Measurements from ENCODE around the gene MAST4. TPM values are rescaled to one million over a fixed set of nuclear protein-coding genes. Genes with fewer than 3 reads are reported as not detected.

MAST4 gene
- total and polyA plus RNA-seq, 2 of the 8 experiments (the other 6 are each of a cell fraction or from before 2014, with no cell fraction given): 1.5 to 2.6 TPM

GRCh38 chr5:67027171-67027570 lies 431.0 kb downstream of the MAST4 start:
- no peak overlapping the region for H3K14ac ChIP-seq (ENCODE audit: insufficient read length)
- H3K36me3 ChIP-seq (ENCODE audit: control insufficient read depth in 2 of 4, insufficient read depth in 4 of 4, low read length in 3 of 4): no peaks in the 10 kb centered on the region
- no peaks in the 10 kb centered on the region for H3K23me2 ChIP-seq (ENCODE audit: low read depth, low read length)
- no peaks in the 10 kb centered on the region for H3K79me2 ChIP-seq (ENCODE audit: control insufficient read depth in 1 of 2, insufficient read depth in 2 of 2, low read length in 2 of 2)
- WGBS, 2 experiments (ENCODE audit: extremely low coverage in 1 of 2, insufficient coverage in 1 of 2, insufficient read length in 1 of 2, insufficient replicate concordance in 2 of 2, low coverage in 1 of 2, low lambda C conversion rate in 2 of 2, missing lambda C conversion rate in 1 of 2): 86% methylated on average over 2 of the region's 2 CpGs; no CpG with 5 or more reads in 1 of the 2 experiments
- no peaks in the 10 kb centered on the region for H3K27me3 ChIP-seq (replicated peaks in 1 of 4; ENCODE audit: control insufficient read depth in 3 of 4, extremely low read depth in 1 of 4, insufficient read depth in 3 of 4, low read length in 3 of 4)
- no peak overlapping the region for H2BK120ac ChIP-seq (replicated peaks; ENCODE audit: low read depth, low read length)
- H4K5ac ChIP-seq (ENCODE audit: insufficient read length, low read depth, low read length): no peak overlapping the region
- H2BK12ac ChIP-seq (ENCODE audit: low read depth, low read length): no peak overlapping the region
- no peak overlapping the region for H2AFZ ChIP-seq (ENCODE audit: low read length)
- FAIRE-seq (no peak), DNase-seq (ENCODE audit: low read depth in 1 of 2, low spot score in 2 of 2) (no peak)
- no peak overlapping the region for H2BK15ac ChIP-seq (ENCODE audit: low read length)
- no peak overlapping the region for H3K4me3 ChIP-seq (ENCODE audit: extremely low read depth in 1 of 4, insufficient read depth in 2 of 4, low read depth in 3 of 4, low read length in 4 of 4)
- H3K79me1 ChIP-seq (ENCODE audit: low read depth, low read length): no peaks in the 10 kb centered on the region
- peaks cover 0 to 2% of the 10 kb centered on the region in 2 experiments for H4K20me1 ChIP-seq (replicated peaks in 1 of 2; ENCODE audit: control insufficient read depth in 1 of 2, insufficient read depth in 2 of 2, low read length in 2 of 2)
- CTCF ChIA-PET (ENCODE audit: partially characterized antibody): no interaction called here
- POLR2A ChIA-PET (ENCODE audit: partially characterized antibody): interaction anchor here (0.6 kb wide), 1 partner anchor 39 kb away, joined by 3 read pairs; no protein-coding TSS in a partner anchor
- H3K9ac ChIP-seq (replicated peaks in 1 of 4; ENCODE audit: extremely low read depth in 1 of 4, low read depth in 3 of 4, low read length in 3 of 4): no peak overlapping the region
- no peak overlapping the region for H3K4ac ChIP-seq (replicated peaks; ENCODE audit: insufficient read length, low read depth, low read length)
- no peak overlapping the region for H3K4me2 ChIP-seq (ENCODE audit: insufficient read depth in 1 of 2, low read depth in 2 of 2, low read length in 2 of 2)
- H3K18ac ChIP-seq (ENCODE audit: extremely low read depth, low read length): no peak overlapping the region
- no peak overlapping the region for H2AK5ac ChIP-seq (ENCODE audit: low read depth, low read length)
- no peaks in the 10 kb centered on the region for H3K9me3 ChIP-seq (ENCODE audit: insufficient read depth in 2 of 2, low read depth in 1 of 2, low read length in 1 of 2)
- no peak overlapping the region for H3K23ac ChIP-seq (ENCODE audit: insufficient read length)
- no peak overlapping the region for H4K8ac ChIP-seq (ENCODE audit: extremely low read depth, insufficient read depth, low read length)
- H2BK20ac ChIP-seq (ENCODE audit: low read length): no peak overlapping the region
- peaks cover 0 to 4% (median 0%) of the 10 kb centered on the region in 4 experiments; a peak in 3 of 7 replicates for H3K4me1 ChIP-seq (replicated peaks in 1 of 4; ENCODE audit: control insufficient read depth in 3 of 4, insufficient read depth in 4 of 4, low read length in 3 of 4)
- H2BK5ac ChIP-seq (ENCODE audit: low read depth, low read length): no peak overlapping the region
- H4K91ac ChIP-seq (replicated peaks; ENCODE audit: insufficient read length, low read length): no peak overlapping the region
- H3K56ac ChIP-seq (replicated peaks; ENCODE audit: insufficient read length, low read depth, low read length): no peak overlapping the region
- TF ChIP-seq CTCF (IDR thresholded peaks at IDR 0.05; ENCODE audit: control extremely low read depth in 1 of 3, insufficient read depth in 1 of 3, low read depth in 1 of 3, low read length in 3 of 3) (no peak), ZNF274 (IDR thresholded peaks at IDR 0.05; ENCODE audit: borderline replicate concordance, extremely low read depth, low read length) (no peak), KDM4A (IDR thresholded peaks at IDR 0.05; ENCODE audit: low read depth, low read length, severe bottlenecking) (no peak), EP300 (IDR thresholded peaks at IDR 0.05; ENCODE audit: borderline replicate concordance in 1 of 2, low read depth in 2 of 2, low read length in 2 of 2) (no peak), CHD2 (IDR thresholded peaks at IDR 0.05; ENCODE audit: low read length) (no peak), ATF3 (IDR thresholded peaks at IDR 0.05; ENCODE audit: insufficient read depth, low read depth, low read length) (no peak), FOSL1 (IDR thresholded peaks at IDR 0.05; ENCODE audit: insufficient read depth, low read depth, low read length) (no peak), TAF7 (optimal IDR thresholded peaks at IDR 0.05; ENCODE audit: borderline replicate concordance, low read depth, low read length) (no peak)
- H3K27ac ChIP-seq (ENCODE audit: low read depth, low read length): no peak overlapping the region

All from H1 (cell line).